Keratinocyte (primary cell): ENCODE results near the gene BARX1. TPM values are rescaled to one million over a fixed set of nuclear protein-coding genes. Genes with fewer than 3 reads are reported as not detected.

Experiments
- DNase-seq: peaks from one replicate; pipeline ENCODE4 v3.0.0-alpha.2; 2011; ENCODE audit warnings: low read depth, missing footprints, low spot score
- FAIRE-seq: peaks from 2 replicates; lab custom pipeline; 2011; peaks lifted over from hg19 to GRCh38; lab: Jason Lieb, UNC
- H2AFZ ChIP-seq: 2 replicates; pipeline ENCODE4 v1.6.0; 2012; ENCODE audit warnings: low read length, control low read depth, inconsistent platforms; ENCODE audit not compliant: control insufficient read depth
- H3K27ac ChIP-seq: 2 replicates; pipeline ENCODE4 v1.5.1; 2011; ENCODE audit warnings: low read length; ENCODE audit not compliant: control insufficient read depth, insufficient read depth
- H3K27me3 ChIP-seq: 3 replicates; pipeline ENCODE4 v1.6.0; 2011; ENCODE audit warnings: low read length; ENCODE audit not compliant: control insufficient read depth, insufficient read depth; ENCODE audit errors: extremely low read depth
- H3K36me3 ChIP-seq, 2 experiments: 2 replicates in 1 of 2; 3 replicates in 1 of 2; pipeline ENCODE4 v1.5.1; 2011; ENCODE audit warnings: low read length in 2 of 2, mild to moderate bottlenecking in 1 of 2; ENCODE audit not compliant: control insufficient read depth in 2 of 2, insufficient read depth in 2 of 2; ENCODE audit errors: extremely low read depth in 1 of 2
- H3K4me1 ChIP-seq: 3 replicates; pipeline ENCODE4 v1.5.1; 2011; ENCODE audit warnings: low read length; ENCODE audit not compliant: control insufficient read depth, insufficient read depth; ENCODE audit errors: extremely low read depth
- H3K4me2 ChIP-seq: 3 replicates; pipeline ENCODE4 v1.6.0; 2011; ENCODE audit warnings: low read depth, low read length; ENCODE audit not compliant: control insufficient read depth, insufficient read depth; ENCODE audit errors: extremely low read depth
- H3K4me3 ChIP-seq, 3 experiments: fragments of 200-600 bp in 1 of 3; sonication (generic) in 1 of 3; 2 replicates in 2 of 3; 3 replicates in 1 of 3; pipeline ENCODE4 v1.5.1; 2011 to 2016; ENCODE audit warnings: low read length in 3 of 3, mild to moderate bottlenecking in 3 of 3, control low read depth in 2 of 3, inconsistent platforms in 1 of 3, low read depth in 1 of 3, mixed read lengths in 1 of 3, mixed run types in 1 of 3, moderate library complexity in 1 of 3; ENCODE audit not compliant: control insufficient read depth in 2 of 3, insufficient read depth in 2 of 3; ENCODE audit errors: extremely low read depth in 1 of 3
- H3K79me2 ChIP-seq: 2 replicates; pipeline ENCODE4 v1.6.0; 2012; ENCODE audit warnings: low read length; ENCODE audit not compliant: control insufficient read depth, insufficient read depth
- H3K9ac ChIP-seq: 3 replicates; pipeline ENCODE4 v1.6.0; 2011; ENCODE audit warnings: low read length; ENCODE audit not compliant: control insufficient read depth, insufficient read depth; ENCODE audit errors: extremely low read depth
- H3K9me1 ChIP-seq: 3 replicates; pipeline ENCODE4 v1.6.0; 2011; ENCODE audit warnings: low read length; ENCODE audit not compliant: control insufficient read depth, insufficient read depth; ENCODE audit errors: extremely low read depth
- H3K9me3 ChIP-seq: 2 replicates; pipeline ENCODE4 v1.5.1; 2012; ENCODE audit warnings: low read depth, low read length; ENCODE audit not compliant: control insufficient read depth
- H4K20me1 ChIP-seq: 3 replicates; pipeline ENCODE4 v1.6.0; 2011; ENCODE audit warnings: low read length; ENCODE audit not compliant: control insufficient read depth, insufficient read depth; ENCODE audit errors: extremely low read depth
- EZH2 ChIP-seq: IDR thresholded peaks from one replicate; pipeline ENCODE4 v1.6.1; 2012; ENCODE audit warnings: inconsistent platforms, mild to moderate bottlenecking, low read length, moderate library complexity
- dilution Hi-C: fragments of 300-500 bp; cut with MboI; formaldehyde crosslinking; loops from one replicate; pipeline ENCODE4 v1.7.0; 2020; ENCODE audit warnings: low sequenced_read_pairs; ENCODE audit not compliant: extremely low pct_ligation_motif_present
- polyA plus RNA-seq, 5 experiments: library from polyadenylated mRNA; depleted of rRNA in 3 of 5; stranded (reverse) in 3 of 5; stranded (forward) in 1 of 5; unstranded in 1 of 5; fragments of >200 nt; gene quantifications; 1 replicate in 1 of 5; 2 replicates in 3 of 5; 3 replicates in 1 of 5; pipeline versions ENCODE4 v1.2.1 to v1.2.3, GENCODE V29; 2011 to 2012; ENCODE audit warnings: missing spikeins in 2 of 5, low read depth in 1 of 5, low replicate concordance in 1 of 5
- TF ChIP-seq, protein P1 (sequence below), 3 experiments: IDR thresholded peaks in 1 of 3; conservative IDR thresholded peaks in 1 of 3; optimal IDR thresholded peaks in 1 of 3; 2 replicates in 2 of 3; 3 replicates in 1 of 3; pipeline versions ENCODE3 to v1.5.1; 2011; ENCODE audit warnings: low read length in 3 of 3, mild to moderate bottlenecking in 3 of 3, moderate library complexity in 2 of 3, control low read depth in 1 of 3, inconsistent platforms in 1 of 3; ENCODE audit not compliant: insufficient read depth in 2 of 3; ENCODE audit errors: extremely low read depth in 1 of 3

BARX1 gene
- polyA plus RNA-seq, 1 donor (not counting 4 experiments of a cell fraction or from before 2014, with no cell fraction given), result not detected

DNA sequence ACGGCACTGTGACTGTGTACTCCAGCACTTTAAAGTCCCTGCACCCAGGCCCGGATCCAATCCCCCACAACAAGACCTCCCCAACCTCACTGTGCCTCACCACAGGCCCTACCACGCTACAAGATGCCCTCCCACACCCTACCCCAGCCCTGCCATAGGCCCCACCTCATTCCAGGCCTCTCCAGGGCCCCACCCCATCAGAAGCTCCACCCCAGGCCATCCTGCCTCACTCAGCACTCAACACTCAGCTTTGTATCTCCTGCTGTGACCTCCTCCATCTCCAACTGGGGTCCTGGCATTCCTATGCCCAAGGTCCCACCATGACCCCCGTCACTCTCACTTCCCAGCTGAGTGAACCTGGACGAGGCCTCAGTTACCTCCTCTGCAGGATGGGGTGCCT, 38.8 kb downstream of the BARX1 start:
- no peaks in the 10 kb centered on the region for H4K20me1 ChIP-seq
- no peak overlapping the region for H3K27ac ChIP-seq
- H3K36me3 ChIP-seq, result no peaks in the 10 kb centered on the region
- no peak overlapping the region for H3K9ac ChIP-seq
- peaks cover 19% of the 10 kb centered on the region for H3K27me3 ChIP-seq
- no peaks in the 10 kb centered on the region for H3K79me2 ChIP-seq
- dilution Hi-C loops, result no loop called here
- TF ChIP-seq EZH2, result no peak
- TF ChIP-seq, protein P1, sequence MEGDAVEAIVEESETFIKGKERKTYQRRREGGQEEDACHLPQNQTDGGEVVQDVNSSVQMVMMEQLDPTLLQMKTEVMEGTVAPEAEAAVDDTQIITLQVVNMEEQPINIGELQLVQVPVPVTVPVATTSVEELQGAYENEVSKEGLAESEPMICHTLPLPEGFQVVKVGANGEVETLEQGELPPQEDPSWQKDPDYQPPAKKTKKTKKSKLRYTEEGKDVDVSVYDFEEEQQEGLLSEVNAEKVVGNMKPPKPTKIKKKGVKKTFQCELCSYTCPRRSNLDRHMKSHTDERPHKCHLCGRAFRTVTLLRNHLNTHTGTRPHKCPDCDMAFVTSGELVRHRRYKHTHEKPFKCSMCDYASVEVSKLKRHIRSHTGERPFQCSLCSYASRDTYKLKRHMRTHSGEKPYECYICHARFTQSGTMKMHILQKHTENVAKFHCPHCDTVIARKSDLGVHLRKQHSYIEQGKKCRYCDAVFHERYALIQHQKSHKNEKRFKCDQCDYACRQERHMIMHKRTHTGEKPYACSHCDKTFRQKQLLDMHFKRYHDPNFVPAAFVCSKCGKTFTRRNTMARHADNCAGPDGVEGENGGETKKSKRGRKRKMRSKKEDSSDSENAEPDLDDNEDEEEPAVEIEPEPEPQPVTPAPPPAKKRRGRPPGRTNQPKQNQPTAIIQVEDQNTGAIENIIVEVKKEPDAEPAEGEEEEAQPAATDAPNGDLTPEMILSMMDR (optimal IDR thresholded peaks at IDR 0.05 in 1 of 3, IDR thresholded peaks at IDR 0.05 in 1 of 3, conservative IDR thresholded peaks at IDR 0.05 in 1 of 3; ENCODE audit: extremely low read depth in 1 of 3, insufficient read depth in 2 of 3, low read length in 3 of 3), result no peak
- H3K4me3 ChIP-seq, result no peak overlapping the region
- H3K4me1 ChIP-seq, result no peaks in the 10 kb centered on the region
- no peaks in the 10 kb centered on the region for H3K9me3 ChIP-seq
- no peak for FAIRE-seq
- H3K4me2 ChIP-seq, result no peak overlapping the region
- H3K9me1 ChIP-seq, result no peaks in the 10 kb centered on the region
- DNase-seq, result no peak
- no peak overlapping the region for H2AFZ ChIP-seq

DNA sequence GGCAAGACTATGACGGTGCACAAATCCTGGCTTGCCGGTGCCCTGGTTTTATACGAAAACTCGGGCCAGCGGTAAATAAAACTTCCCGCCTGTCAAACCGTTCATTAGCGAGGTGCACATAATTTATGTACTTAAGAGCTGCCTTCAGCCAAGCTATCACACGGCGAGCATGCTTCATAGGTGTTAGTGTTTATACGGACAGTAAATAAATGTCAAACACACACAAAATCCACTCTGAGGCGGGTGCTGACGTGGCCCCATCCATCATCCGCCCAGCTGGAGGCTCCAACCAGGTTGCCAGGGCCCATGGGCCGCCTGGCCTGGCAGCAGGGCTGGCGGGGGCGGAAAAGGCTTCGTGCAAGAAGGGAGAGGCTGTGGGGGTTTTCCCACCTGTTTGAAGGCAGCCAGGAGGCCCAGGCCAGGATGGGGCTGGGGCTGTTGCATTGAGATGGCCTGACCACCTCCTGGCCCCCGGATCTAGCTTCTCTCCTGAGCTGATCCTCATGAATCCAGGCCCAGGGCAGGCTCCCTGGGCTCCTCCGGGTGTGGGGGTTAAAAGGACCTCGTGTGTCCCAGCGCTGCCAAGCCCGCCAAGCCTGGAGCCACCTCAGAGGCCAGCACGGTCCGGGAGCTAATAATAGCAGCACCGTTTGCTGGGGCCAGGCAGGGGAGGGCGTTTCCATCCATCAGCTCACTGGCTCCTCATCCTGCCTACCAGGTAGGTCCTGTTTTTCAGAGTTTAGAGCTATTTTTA, 43.2 kb downstream of the BARX1 start:
- FAIRE-seq (no peak), DNase-seq (no peak)
- H3K4me2 ChIP-seq, result no peak overlapping the region
- no peak overlapping the region for H3K4me3 ChIP-seq
- no peaks in the 10 kb centered on the region for H3K79me2 ChIP-seq
- H3K27ac ChIP-seq, result no peak overlapping the region
- no peaks in the 10 kb centered on the region for H3K9me1 ChIP-seq
- peaks cover 31% of the 10 kb centered on the region for H3K27me3 ChIP-seq
- H3K4me1 ChIP-seq, result no peaks in the 10 kb centered on the region
- no peaks in the 10 kb centered on the region for H3K36me3 ChIP-seq
- H3K9ac ChIP-seq, result no peak overlapping the region
- H3K9me3 ChIP-seq, result no peaks in the 10 kb centered on the region
- dilution Hi-C loops, result no loop called here
- TF ChIP-seq, protein P1 (optimal IDR thresholded peaks at IDR 0.05 in 1 of 3, IDR thresholded peaks at IDR 0.05 in 1 of 3, conservative IDR thresholded peaks at IDR 0.05 in 1 of 3; ENCODE audit: extremely low read depth in 1 of 3, insufficient read depth in 2 of 3, low read length in 3 of 3), result no peak
- peak; percentile 46 for TF ChIP-seq EZH2
- no peak overlapping the region for H2AFZ ChIP-seq
- H4K20me1 ChIP-seq, result no peaks in the 10 kb centered on the region
